ENCODE data around the gene UVSSA. TPM values are rescaled to one million over a fixed set of nuclear protein-coding genes. Genes with fewer than 3 reads are reported as not detected.

Gene UVSSA
- 10 to 100 TPM; 18.2 to 26.0 TPM for total RNA-seq

- Histone ChIP-seq H3K4me3 (peak within 1 kb of the TSS; percentile 50 to 77), H3K9me3 (no peaks in the 10 kb centered on the region), H3K4me1 (peaks cover 34% of the 10 kb centered on the region), H3K27ac (peak within 1 kb of the TSS; percentile 93 to 100 (median 97)), H3K27me3 (no peaks in the 10 kb centered on the region), H3K36me3 (replicated peaks in 1 of 2; ENCODE audit: insufficient read depth in 1 of 2, low read depth in 2 of 2) (peaks cover 0 to 2% of the 10 kb centered on the region in 2 donors)
- peak; percentile 89 for ATAC-seq
- 1 to 2% methylated on average over 19 to 76 of the region's 76 CpGs for WGBS, 2 donors
- TF ChIP-seq POLR2A (IDR thresholded peaks at IDR 0.05) (peak; percentile 31 to 79 (median 76)), CTCF (IDR thresholded peaks at IDR 0.05) (peak in 1 of 7 experiments; percentile 2)
- intact Hi-C loops (cut with DNase I), result no loop called here
- peak; percentile 100 for DNase-seq
These were observed at the start of gene UVSSA for GRCh38 chr4:1346781-1347409. UVSSA (plus strand) TSS chr4:1347208; CDS start chr4:1348092, 884 bp downstream.

- no peak overlapping the region for H3K27ac ChIP-seq
- TF ChIP-seq CTCF (IDR thresholded peaks at IDR 0.05) (no peak), POLR2A (IDR thresholded peaks at IDR 0.05) (no peak)
- H3K27me3 ChIP-seq, result no peaks in the 10 kb centered on the region
- H3K36me3 ChIP-seq (replicated peaks in 1 of 2; ENCODE audit: insufficient read depth in 1 of 2, low read depth in 2 of 2), result peaks cover 0 to 4% of the 10 kb centered on the region in 2 donors
- H3K9me3 ChIP-seq, result no peaks in the 10 kb centered on the region
- WGBS, 2 donors, result 87 to 94% methylated on average over 31 of the region's 32 CpGs
- H3K4me1 ChIP-seq, result peaks cover 39% of the 10 kb centered on the region
- no peak overlapping the region for H3K4me3 ChIP-seq
- intact Hi-C loops (cut with DNase I), result no loop called here
- DNase-seq (no peak), ATAC-seq (no peak)
These were observed 49.3 kb upstream of the UVSSA start for GRCh38 chr4:1297456-1298325.

- no peaks in the 10 kb centered on the region for H3K9me3 ChIP-seq
- intact Hi-C loops (cut with DNase I), result no loop called here
- H3K27ac ChIP-seq, result no peak overlapping the region
- H3K27me3 ChIP-seq, result no peaks in the 10 kb centered on the region
- ATAC-seq (no peak), DNase-seq (no peak)
- H3K4me3 ChIP-seq, result no peak overlapping the region
- H3K36me3 ChIP-seq (replicated peaks in 1 of 2; ENCODE audit: insufficient read depth in 1 of 2, low read depth in 2 of 2), result peaks cover 0 to 4% of the 10 kb centered on the region in 2 donors
- WGBS, 2 donors, result 82 to 90% methylated on average over 7 of the region's 7 CpGs
- peaks cover 35% of the 10 kb centered on the region for H3K4me1 ChIP-seq
- no peak for TF ChIP-seq CTCF (IDR thresholded peaks at IDR 0.05)
- TF ChIP-seq POLR2A (IDR thresholded peaks at IDR 0.05), result no peak
These were observed 48.5 kb upstream of the UVSSA start for GRCh38 chr4:1298461-1298860.

GRCh38 chr4:1299301-1299860 is 47.6 kb upstream of the UVSSA start:
- Histone ChIP-seq H3K4me3 (no peak overlapping the region), H3K4me1 (peaks cover 25% of the 10 kb centered on the region), H3K9me3 (no peaks in the 10 kb centered on the region), H3K27me3 (no peaks in the 10 kb centered on the region), H3K27ac (peak overlapping the region in 1 of 4 donors; percentile 23), H3K36me3 (replicated peaks in 1 of 2; ENCODE audit: insufficient read depth in 1 of 2, low read depth in 2 of 2) (peaks cover 0 to 4% of the 10 kb centered on the region in 2 donors)
- DNase-seq, result no peak
- WGBS, 2 donors, result 63 to 76% methylated on average over 15 of the region's 15 CpGs
- TF ChIP-seq CTCF (IDR thresholded peaks at IDR 0.05) (no peak), POLR2A (IDR thresholded peaks at IDR 0.05) (no peak)
- no peak for ATAC-seq
- intact Hi-C loops (cut with DNase I), result no loop called here

Data from body of pancreas (tissue), 4 donors.